Activated CD4-positive, alpha-beta T cell treated with anti-CD3 and anti-CD28 coated beads for 1 hour (primary cell): Measurements from ENCODE around the gene LMBR1.
"Not testable (repeated sequence)": the region's sequence is repeated elsewhere in the genome, so short reads cannot be mapped to it uniquely, and the experiment has no call there.

ENCODE experiments used
- DNase-seq: peaks from one replicate; pipeline ENCODE4 v3.0.0-alpha.2; 2020

The LMBR1 gene

DNA sequence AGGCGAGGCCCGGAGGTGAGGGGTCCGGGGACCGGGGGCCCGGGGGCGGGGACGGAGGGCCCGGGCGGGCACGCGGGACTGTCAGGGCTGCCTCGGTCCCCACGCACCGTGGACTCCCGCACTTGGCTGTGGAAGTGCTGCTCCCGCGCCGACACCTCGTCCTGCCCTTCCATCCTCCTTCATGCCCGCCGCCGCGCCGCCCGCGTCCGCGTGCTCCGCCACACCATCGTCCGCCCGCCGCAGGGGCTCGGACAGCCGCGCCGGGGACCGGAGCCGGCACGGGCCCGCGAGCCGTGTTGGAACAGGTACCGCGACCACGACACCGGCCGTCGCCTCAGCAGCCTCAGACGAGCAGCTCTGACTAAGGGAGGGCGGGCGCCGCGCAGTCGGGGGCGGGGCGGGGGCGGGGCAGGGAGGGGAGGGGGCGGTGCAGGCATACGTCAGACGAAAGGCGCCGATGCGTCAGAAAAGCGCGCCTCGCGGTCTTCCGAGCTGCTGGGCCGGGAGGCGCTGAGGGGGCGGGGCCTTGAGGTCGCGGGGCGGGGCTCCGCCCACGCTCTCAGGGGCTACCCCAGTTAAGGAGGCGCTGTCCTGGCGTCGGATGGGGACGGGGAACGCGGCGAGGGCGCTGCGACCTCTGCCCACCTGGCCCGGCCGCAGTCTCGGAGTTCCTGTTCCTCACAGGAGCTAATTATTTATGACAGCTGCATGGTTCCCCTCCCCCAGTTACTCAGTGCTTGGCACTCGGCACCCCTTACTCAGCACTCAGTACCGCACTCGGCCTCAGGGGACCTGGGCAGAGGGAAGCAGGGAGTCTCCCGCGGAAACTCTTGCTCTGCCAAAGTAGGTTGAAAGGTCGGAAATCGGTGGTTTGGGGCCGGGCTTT is at the start of gene LMBR1:
TSS of gene LMBR1 (minus strand) at position 363 of the 886 bp plus-strand sequence. CDS start at position 173, 190 bp downstream.
- DNase-seq, result peak; percentile 93

DNA sequence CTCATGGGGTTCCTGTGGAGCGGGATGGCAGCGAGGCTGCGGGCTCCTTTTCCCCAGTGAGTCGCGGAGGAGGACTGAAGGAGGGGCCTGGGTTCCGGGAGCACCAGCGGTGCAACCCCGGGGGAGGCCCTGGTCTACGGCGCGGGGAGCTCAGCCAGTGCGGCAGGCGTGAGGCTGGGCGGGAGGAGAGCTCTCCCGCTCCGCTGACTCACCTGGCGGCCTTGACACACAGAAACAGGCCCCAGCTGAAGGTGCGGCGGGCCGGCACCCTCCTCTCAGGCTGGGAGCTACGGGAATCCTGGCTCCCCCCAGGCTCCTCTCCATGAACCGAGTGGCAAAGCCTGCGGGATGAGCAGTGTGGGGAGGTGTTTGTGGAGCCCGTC is 49.7 kb upstream of the LMBR1 start:
- no peak for DNase-seq

DNA sequence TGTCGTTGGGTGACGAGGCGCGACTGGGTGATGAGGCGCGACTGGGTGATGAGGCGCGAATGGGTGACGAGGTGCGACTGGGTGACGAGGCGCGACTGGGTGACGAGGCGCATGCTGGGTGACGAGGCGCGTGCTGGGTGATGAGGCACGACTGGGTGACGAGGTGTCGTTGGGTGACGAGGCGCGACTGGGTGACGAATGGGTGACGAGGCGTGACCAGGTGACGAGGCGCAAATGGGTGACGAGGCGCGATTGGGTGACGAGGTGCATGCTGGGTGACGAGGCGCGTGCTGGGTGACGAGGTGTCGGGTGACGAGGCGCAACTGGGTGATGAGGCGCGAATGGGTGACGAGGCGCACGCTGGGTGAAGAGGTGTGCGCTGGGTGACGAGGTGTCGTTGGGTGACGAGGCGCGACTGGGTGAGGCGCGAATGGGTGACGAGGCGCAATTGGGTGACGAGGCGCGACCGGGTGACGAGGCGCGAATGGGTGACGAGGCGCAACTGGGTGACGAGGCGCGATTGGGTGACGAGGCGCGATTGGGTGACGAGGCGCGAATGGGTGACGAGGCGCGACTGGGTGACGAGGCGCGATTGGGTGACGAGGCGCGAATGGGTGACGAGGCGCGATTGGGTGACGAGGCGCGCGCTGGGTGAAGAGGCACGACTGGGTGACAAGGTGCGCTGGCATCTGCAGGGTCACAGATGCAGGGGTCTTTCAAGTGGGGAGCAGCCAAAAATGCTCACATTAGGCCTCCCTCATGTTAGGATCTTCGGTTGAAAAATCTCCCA is 48.6 kb upstream of the LMBR1 start:
- no peak for DNase-seq

GRCh38 chr7:156940421-156941122 is 47.6 kb upstream of the LMBR1 start:
- no peak for DNase-seq

- DNase-seq, result not testable (repeated sequence)
These were observed 43.8 kb upstream of the LMBR1 start for GRCh38 chr7:156936766-156937165.

GRCh38 chr7:156935250-156935649 is 42.3 kb upstream of the LMBR1 start:
- DNase-seq, result no peak

DNA sequence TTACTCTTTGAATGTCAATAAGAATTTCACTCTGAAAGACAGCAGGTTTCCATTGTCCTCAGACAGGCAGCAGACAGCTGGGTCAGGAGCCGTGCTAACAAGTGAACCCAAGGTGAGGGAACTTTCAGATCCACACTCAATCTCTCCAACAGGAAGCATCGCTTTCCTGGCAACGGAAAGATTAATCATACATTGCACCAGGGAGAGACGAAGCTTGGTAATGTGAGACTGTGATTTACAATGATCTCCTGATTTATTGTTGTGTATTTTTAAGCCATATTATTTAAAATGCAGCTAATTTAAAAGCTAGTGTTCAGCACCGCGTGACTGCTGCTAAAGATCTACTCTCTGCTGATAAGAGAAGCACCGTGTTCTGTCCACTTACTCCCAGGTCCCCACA is 39.0 kb upstream of the LMBR1 start:
- DNase-seq, result no peak

DNA sequence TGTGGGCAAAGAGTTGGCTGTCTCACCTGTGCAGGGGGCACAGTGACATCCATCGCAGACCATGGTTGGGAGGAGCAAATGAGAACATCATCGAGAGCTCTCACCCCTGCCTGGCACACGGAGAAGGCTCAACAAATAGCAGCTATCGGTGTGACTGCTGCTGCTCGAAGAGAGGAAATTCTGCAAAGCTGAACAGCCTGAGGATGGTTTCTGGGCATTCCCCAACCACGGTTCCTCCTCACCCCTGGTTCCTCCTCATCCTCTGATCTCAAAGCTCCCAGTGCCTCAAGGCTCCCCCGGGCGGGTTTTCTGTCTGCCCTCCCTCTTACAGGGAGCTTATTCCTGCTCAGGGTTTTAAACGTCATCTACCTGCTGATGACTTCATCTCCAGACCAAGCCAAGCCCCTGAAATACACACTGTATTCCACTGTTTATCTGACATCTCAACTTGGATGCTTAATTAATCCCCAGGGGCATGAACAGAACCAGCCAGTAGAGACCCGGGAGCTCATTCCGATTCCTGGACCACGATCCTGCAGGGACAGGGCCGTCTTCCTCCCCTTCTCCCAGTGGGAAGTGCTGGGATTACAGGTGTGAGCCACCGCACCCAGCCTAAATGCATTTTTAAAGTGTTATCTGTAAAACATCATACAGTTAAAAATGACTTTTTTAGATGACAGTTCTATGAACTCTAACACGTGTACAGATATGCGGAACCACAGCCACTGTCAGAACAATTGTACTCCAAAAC is 37.0 kb upstream of the LMBR1 start:
- DNase-seq, result no peak

GRCh38 chr7:156928406-156928747 is 35.4 kb upstream of the LMBR1 start:
- DNase-seq, result no peak

DNA sequence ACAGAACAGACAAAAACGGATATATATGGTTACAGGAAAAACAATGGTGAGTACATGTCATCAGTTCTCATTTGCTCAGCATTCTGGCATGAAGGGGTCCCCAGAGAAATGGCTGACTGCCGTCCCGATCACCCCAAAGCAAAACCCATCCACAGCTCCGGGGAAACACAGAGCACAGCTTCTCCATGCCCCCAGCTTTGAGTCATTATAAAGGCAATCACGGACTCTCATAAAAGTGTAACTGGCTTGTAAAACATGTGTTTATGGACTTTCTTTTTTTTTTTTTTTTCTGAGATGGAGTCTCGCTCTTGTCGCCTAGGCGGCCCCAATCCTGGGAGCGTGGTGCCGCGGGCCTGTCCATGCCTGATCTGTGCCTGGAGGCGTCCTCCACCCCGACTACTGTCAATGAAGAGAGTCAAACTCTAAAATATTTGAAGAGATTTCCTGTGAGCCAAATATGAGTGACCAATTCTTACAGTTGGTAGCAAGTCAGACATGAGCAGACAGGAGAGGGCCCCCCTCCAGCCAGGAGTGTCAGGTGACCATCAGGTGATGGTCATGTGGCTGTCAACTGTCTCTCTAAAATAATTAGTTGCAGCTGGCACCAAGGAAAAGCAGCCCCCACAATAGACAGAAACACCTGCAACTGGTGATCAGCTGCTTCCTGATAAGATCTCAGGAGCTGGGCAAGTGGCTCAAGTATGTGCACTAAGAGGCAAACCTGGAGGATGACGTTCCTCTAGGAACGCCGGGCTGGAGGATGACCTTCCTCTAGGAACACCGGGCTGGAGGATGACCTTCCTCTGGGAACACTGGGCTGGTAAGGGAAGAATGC is 34.8 kb upstream of the LMBR1 start:
- no peak for DNase-seq

GRCh38 chr7:156925821-156926220 is 32.8 kb upstream of the LMBR1 start:
- DNase-seq, result not testable (repeated sequence)

DNA sequence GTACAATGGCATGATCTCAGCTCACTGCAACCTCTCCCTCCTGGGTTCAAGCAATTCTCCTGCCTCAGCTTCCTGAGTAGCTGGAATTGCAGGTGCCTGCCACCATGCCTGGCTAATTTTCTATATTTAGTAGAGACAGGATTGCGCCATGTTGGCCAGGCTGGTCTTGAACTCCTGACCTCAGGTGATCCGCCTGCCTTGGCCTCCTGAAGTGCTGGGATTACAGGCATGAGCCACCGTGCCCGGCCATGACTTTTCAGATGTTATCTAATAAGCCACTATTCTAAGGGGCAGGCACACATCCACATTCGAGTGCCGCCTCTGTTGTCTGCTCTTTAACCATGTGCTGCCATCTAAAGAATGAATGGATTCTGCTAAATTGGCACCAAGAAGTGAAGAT is 29.3 kb upstream of the LMBR1 start:
- DNase-seq, result not testable (repeated sequence)

DNA sequence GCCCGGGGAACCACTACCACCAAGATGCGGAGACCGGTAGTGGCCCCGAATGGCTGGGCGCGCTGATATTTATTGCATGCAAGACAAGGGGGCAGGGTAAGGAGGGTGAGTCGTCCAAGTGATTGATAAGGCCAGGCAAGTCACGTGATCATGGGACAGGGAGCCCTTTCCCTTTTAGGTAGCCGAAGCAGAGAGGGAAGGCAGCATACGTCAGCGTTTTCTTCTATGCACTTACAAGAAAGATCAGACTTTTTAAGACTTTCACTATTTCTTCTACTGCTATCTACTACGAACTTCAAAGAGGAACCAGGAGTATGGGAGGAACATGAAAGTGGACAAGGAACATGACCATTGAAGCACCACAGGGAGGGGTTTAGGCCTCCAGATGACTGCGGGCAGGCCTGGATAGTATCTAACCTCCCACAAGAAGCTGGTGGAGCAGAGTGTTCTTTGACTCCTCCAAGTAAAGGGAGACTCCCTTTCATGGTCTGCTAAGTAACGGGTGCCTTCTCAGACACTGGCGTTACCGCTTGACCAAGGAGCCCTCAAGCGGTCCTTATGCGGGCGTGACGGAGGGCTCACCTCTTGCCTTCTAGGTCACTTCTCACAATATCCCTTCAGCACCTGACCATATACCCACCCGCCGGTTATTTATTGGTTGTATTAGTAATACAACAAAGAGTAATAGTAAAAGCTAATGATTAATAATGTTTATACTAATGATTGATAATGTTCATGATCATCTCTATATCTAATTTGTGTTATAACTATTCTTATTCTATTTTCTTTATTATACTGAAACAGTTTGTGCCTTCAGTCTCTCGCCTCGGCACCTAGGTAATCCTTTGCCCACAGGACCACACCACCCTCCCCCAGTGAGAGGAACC is 27.7 kb upstream of the LMBR1 start:
- not testable (repeated sequence) for DNase-seq

- DNase-seq, result no peak
These were observed 27.1 kb upstream of the LMBR1 start for GRCh38 chr7:156920076-156920475.

- no peak for DNase-seq
These were observed 26.2 kb upstream of the LMBR1 start for GRCh38 chr7:156919132-156919713.

DNA sequence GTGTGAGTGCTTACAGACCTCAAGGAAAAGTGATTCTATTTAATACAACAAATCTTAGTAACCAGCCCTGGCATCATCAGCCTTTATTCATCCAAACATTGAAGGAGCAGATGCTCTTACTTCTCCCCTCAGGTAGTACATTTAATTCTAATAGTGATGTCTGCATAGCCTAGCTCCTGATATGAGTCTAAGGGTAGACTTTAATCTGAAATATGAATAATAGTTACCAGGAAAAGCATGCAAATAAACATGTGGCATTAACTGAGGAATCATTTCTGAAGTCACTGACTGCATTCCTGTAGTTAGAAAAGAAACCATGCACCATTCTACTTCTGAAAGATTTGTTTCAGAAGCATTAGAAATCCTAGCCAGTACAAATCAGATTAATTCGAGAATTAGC is 25.7 kb upstream of the LMBR1 start:
- no peak for DNase-seq

GRCh38 chr7:156909574-156910252 is 16.7 kb upstream of the LMBR1 start:
- not testable (repeated sequence) for DNase-seq

GRCh38 chr7:156907656-156908055 is 14.7 kb upstream of the LMBR1 start:
- DNase-seq, result no peak

DNA sequence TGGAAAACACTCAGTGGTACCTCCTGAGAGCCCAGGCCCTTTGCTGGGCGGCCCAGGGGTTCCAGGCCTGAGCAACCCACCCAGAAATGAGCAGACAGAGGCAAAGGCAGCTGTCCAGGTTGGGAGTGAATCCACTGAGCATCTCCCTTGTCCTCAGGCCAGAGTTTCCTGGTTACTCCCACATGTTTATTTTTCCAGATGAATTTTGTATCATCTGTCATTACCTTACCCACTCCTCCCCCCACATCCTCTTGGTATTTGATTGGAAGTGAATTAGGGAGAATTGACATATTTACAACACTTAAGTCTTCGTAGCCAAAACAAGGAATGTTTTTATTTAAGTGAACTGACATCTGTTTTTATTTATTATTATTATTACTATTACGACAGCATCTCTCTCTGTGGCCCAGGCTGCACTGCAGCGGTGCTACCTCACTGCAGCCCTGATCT is 13.2 kb upstream of the LMBR1 start:
- no peak for DNase-seq
